HEK293T (cell line): ENCODE data around the gene HELT.
"Not testable (repeated sequence)": the region's sequence is repeated elsewhere in the genome, so short reads cannot be mapped to it uniquely, and the experiment has no call there.

Experiments used
- CTCF ChIA-PET: fragments of 350-600 bp; formaldehyde crosslinking; extraction: SDS; loops from one replicate; lab custom pipeline; 2021; ENCODE audit warnings: antibody characterized with exemption, inconsistent platforms; lab: Yijun Ruan, JAX
- POLR2A ChIA-PET: fragments of 350-600 bp; formaldehyde crosslinking; extraction: SDS; loops from one replicate; lab custom pipeline; 2020; ENCODE audit warnings: antibody characterized with exemption, inconsistent platforms; lab: Yijun Ruan, JAX
- DNase-seq: peaks from one replicate; pipeline ENCODE4 v3.0.0; 2012; ENCODE audit warnings: mixed read lengths; ENCODE audit errors: extremely low spot score
- ARNT ChIP-seq: fragments of 450-650 bp; IDR thresholded peaks from 2 replicates; pipeline ENCODE4 v1.6.1; 2017; ENCODE audit warnings: mild to moderate bottlenecking
- BHLHE40 ChIP-seq: fragments of 450-650 bp; IDR thresholded peaks from 2 replicates; pipeline ENCODE4 v1.6.1; 2016; ENCODE audit warnings: mild to moderate bottlenecking, moderate library complexity, borderline replicate concordance
- CTBP1 ChIP-seq: fragments of 450-650 bp; IDR thresholded peaks from 2 replicates; pipeline ENCODE4 v1.6.1; 2016; ENCODE audit warnings: borderline replicate concordance
- ELF4 ChIP-seq: fragments of 450-650 bp; IDR thresholded peaks from 2 replicates; pipeline ENCODE4 v1.6.1; 2017; ENCODE audit warnings: antibody characterized with exemption
- FOXA1 ChIP-seq: fragments of 450-650 bp; IDR thresholded peaks from 2 replicates; pipeline ENCODE4 v1.6.1; 2016; ENCODE audit warnings: mild to moderate bottlenecking
- FOXK2 ChIP-seq: fragments of 450-650 bp; IDR thresholded peaks from 2 replicates; pipeline ENCODE4 v1.6.1; 2016; ENCODE audit warnings: mild to moderate bottlenecking
- FOXM1 ChIP-seq: fragments of 450-650 bp; IDR thresholded peaks from 2 replicates; pipeline ENCODE4 v1.6.1; 2017; ENCODE audit warnings: mild to moderate bottlenecking, borderline replicate concordance
- HDGF ChIP-seq: fragments of 450-650 bp; IDR thresholded peaks from 2 replicates; pipeline ENCODE4 v1.6.1; 2017; ENCODE audit warnings: antibody characterized with exemption, borderline replicate concordance
- L3MBTL2 ChIP-seq: fragments of 450-650 bp; conservative IDR thresholded peaks from 2 replicates; pipeline ENCODE4 v1.6.1; 2016; ENCODE audit warnings: mild to moderate bottlenecking
- LEF1 ChIP-seq: fragments of 450-650 bp; IDR thresholded peaks from 2 replicates; pipeline ENCODE4 v1.6.1; 2017; ENCODE audit warnings: mild to moderate bottlenecking, borderline replicate concordance
- NFRKB ChIP-seq: fragments of 450-650 bp; IDR thresholded peaks from 2 replicates; pipeline ENCODE4 v1.6.1; 2016; ENCODE audit warnings: mild to moderate bottlenecking, moderate library complexity
- SP1 ChIP-seq: fragments of 450-650 bp; IDR thresholded peaks from 2 replicates; pipeline ENCODE4 v1.6.1; 2017
- SUZ12 ChIP-seq: fragments of 450-650 bp; IDR thresholded peaks from 2 replicates; pipeline ENCODE4 v1.6.1; 2016; ENCODE audit warnings: mild to moderate bottlenecking
- TARDBP ChIP-seq: fragments of 450-650 bp; IDR thresholded peaks from 2 replicates; pipeline ENCODE4 v1.6.1; 2016
- ZNF384 ChIP-seq: fragments of 450-650 bp; IDR thresholded peaks from 2 replicates; pipeline ENCODE4 v1.6.1; 2016
- TF ChIP-seq, protein P1 (sequence below): fragments of 450-650 bp; IDR thresholded peaks from 2 replicates; pipeline ENCODE4 v1.6.1; 2016

The HELT gene

DNA sequence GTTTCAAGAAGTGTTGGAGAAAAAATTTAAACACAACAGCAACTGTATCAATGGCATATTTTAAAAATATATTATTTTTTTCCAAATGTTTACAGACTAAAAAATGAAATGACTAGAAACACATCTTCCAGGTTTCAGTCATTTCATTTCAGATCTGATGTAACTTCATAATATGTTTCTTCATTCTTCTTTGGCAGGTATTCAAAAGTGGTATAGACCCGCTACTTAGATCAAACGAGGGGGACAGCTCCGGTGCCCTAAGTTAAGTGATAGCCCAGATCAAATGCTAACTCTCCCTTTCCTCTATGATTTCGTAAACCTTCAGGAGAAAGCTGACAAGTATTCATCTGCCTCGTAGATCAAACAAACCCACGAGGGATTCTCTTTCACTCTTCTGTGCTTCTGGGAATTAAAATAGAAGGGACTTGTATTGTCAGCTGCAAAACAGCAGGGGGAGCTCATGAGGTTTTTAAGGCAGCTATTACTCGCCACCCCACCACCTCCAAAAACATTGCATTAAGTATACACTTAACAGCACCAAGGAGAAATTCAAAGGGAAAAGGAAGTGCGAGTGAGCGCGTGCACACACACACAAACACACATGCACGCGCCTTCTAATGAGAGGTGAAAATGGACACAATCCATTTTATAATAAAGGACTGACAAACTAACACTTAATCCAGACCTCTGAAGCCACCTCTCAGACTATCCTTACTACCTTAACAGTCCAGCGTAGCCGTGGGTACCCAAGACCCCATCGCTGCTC lies 21.4 kb downstream of the HELT start:
- ChIA-PET POLR2A (interaction anchor here (0.6 to 1.9 kb wide), 7 partner anchors 16 to 305 kb away, joined by 3 to 9 read pairs (median 4); partner anchors contain the start of genes CENPU and SLC25A4), CTCF (interaction anchor here (0.6 to 4.0 kb wide), 10 partner anchors 9 to 226 kb away, joined by 3 to 40 read pairs (median 3); partner anchors contain the start of genes HELT and SLC25A4)
- peak; percentile 56 for DNase-seq
- TF ChIP-seq SP1 (no peak), ELF4 (no peak), FOXM1 (no peak), BHLHE40 (no peak), NFRKB (no peak), SUZ12 (no peak), ZNF384 (no peak), L3MBTL2 (no peak), LEF1 (no peak), CTBP1 (no peak), FOXA1 (no peak), TARDBP (no peak)
- TF ChIP-seq, protein P1, sequence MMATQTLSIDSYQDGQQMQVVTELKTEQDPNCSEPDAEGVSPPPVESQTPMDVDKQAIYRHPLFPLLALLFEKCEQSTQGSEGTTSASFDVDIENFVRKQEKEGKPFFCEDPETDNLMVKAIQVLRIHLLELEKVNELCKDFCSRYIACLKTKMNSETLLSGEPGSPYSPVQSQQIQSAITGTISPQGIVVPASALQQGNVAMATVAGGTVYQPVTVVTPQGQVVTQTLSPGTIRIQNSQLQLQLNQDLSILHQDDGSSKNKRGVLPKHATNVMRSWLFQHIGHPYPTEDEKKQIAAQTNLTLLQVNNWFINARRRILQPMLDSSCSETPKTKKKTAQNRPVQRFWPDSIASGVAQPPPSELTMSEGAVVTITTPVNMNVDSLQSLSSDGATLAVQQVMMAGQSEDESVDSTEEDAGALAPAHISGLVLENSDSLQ: no peak

DNA sequence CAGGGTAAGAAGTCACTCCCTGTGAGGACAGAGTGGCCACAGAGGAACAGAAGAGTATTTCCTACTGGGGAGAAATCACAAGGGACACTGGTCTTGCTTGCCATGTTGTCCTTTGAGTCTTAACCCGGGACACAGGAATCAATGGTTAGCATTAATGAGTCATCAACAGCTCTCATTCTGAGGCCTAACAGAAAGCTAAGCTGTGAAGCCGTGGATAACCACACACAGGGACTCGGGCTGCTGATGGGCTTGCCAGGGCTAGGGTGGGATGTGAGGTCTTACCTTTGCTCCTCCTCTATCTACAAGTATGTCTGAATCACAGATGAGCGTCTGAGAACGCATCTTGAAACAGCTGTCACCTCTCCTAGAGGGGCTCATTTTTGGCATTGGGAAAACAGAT lies 22.2 kb downstream of the HELT start:
- DNase-seq: no peak
- CTCF ChIA-PET: interaction anchor here (0.7 to 4.0 kb wide), 10 partner anchors 9 to 99 kb away, joined by 3 to 40 read pairs (median 4); no protein-coding TSS in a partner anchor
- POLR2A ChIA-PET: interaction anchor here (1.3 to 1.9 kb wide), 3 partner anchors 56 to 306 kb away, joined by 3 to 9 read pairs (median 4); partner anchors contain the start of gene CENPU
- TF ChIP-seq BHLHE40 (no peak), ZNF384 (no peak), FOXA1 (no peak), ARNT (no peak), HDGF (no peak), LEF1 (no peak), SUZ12 (no peak), SP1 (no peak)

- DNase-seq, POLR2A ChIA-PET: not testable (repeated sequence)
- CTCF ChIA-PET: interaction anchor here (0.6 to 1.2 kb wide), 2 partner anchors 10 to 205 kb away, joined by 4 to 5 read pairs; no protein-coding TSS in a partner anchor
These were observed 32.0 kb downstream of the HELT start for GRCh38 chr4:185050286-185050685.

DNA sequence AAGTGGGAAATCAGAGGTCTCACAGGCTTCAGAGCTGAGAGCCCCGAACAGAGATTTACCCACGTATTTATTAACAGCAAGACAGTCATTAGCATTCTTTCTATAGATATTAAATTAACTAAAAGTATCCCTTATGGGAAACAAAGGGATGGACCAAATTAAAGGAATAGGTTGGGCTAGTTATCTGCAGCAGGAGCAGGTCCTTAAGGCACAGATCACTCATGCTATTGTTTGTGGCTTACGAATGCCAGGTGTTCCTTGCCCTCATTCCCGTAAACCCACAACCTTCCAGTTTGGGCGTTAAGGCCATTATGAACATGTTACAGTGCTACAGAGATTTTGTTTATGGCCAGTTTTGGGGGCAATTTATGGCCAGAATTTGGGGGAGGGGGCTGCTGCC lies 33.0 kb downstream of the HELT start:
- CTCF ChIA-PET, POLR2A ChIA-PET, DNase-seq: not testable (repeated sequence)

GRCh38 chr4:185053746-185054145 lies 35.5 kb downstream of the HELT start:
- no peak for TF ChIP-seq CTBP1
- no peak for TF ChIP-seq L3MBTL2
- no peak for TF ChIP-seq SUZ12
- TF ChIP-seq ARNT: no peak
- ChIA-PET POLR2A (no interaction called here), CTCF (interaction anchor here (1.1 kb wide), 1 partner anchor 14 kb away, joined by 3 read pairs; no protein-coding TSS in a partner anchor)
- no peak for DNase-seq

- no peak for TF ChIP-seq BHLHE40
- no peak for TF ChIP-seq ELF4
- TF ChIP-seq CTBP1: no peak
- TF ChIP-seq, protein P1: no peak
- TF ChIP-seq SP1: no peak
- no peak for TF ChIP-seq HDGF
- no peak for TF ChIP-seq FOXA1
- TF ChIP-seq FOXK2: no peak
- no peak for TF ChIP-seq ARNT
- TF ChIP-seq FOXM1: no peak
- no peak for TF ChIP-seq TARDBP
- no peak for TF ChIP-seq NFRKB
- no peak for DNase-seq
- CTCF ChIA-PET: interaction anchor here (1.1 kb wide), 1 partner anchor 14 kb away, joined by 3 read pairs; no protein-coding TSS in a partner anchor
- POLR2A ChIA-PET: no interaction called here
These were observed 36.0 kb downstream of the HELT start for GRCh38 chr4:185054272-185054671.

DNA sequence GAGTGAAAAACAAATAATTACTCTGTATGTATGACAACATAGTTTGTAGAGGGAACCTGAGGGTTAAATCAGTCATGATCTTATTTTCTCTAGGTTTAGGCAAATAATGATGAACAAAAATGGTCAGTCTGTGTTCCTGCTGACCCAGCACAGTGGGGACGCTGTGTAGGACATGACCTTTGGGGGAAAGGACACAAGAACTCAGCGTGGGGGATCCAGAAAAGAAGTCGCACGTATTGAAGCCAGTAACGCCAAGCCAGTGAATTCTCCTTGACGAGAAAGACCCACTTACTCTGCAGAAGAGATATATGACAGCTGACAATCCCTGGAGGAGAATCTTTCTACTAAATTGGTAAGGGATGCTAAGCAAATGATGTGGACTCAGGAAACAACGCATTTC lies 36.6 kb downstream of the HELT start:
- TF ChIP-seq TARDBP (no peak), ZNF384 (no peak), HDGF (no peak), LEF1 (no peak), FOXM1 (no peak), SUZ12 (no peak), L3MBTL2 (no peak), ARNT (no peak), BHLHE40 (no peak), FOXK2 (no peak), FOXA1 (no peak), NFRKB (no peak), ELF4 (no peak), CTBP1 (no peak), SP1 (no peak)
- TF ChIP-seq, protein P1: no peak
- no peak for DNase-seq
- ChIA-PET CTCF (interaction anchor here (1.1 kb wide), 1 partner anchor 15 kb away, joined by 3 read pairs; no protein-coding TSS in a partner anchor), POLR2A (interaction anchor here (0.7 kb wide), 1 partner anchor 15 kb away, joined by 3 read pairs; no protein-coding TSS in a partner anchor)
